ENCODE measurements around the gene HIP1R.

Gene HIP1R

DNA sequence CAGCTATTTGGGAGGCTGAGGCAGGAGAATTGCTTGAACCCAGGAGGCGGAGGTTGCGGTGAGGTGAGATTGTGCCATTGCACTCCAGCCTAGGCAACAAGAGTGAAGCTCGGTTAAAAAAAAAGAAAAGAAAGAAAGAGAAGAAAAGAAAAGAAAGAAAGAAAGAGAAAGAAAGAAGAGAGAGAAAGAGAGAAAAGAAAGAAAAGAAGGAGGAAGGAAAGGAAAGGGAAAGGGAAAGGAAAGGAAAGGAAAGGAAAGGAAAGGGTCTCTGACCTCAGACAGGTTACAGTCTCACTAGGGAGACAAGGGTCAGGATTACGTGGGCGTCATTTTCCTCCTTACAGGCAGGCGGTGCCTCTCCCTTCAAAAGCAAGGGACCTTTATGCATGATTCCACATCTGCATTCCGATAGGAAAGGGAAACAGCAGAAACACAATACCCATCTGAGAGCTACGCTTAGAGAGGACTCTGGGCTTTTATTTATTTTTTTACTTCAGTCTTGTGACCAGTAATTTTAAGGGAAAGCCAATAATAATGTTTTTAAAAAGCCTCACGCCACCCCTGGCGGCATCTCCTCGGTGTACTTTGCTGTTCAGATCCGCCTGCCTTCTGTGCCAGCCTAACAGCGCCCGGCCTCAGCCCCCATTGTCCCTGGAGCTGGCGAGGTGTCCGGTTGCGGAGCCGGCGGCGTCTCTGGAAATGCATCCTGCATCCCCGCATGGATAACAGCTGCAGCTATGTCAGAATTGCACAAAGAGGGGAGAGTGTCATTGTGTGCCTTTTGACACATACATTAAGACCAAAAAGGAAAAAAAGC is 945 bp upstream of the HIP1R start:
- DNase-seq (ENCODE audit: low read depth in 2 of 3, low spot score in 1 of 3) = no peak

DNA sequence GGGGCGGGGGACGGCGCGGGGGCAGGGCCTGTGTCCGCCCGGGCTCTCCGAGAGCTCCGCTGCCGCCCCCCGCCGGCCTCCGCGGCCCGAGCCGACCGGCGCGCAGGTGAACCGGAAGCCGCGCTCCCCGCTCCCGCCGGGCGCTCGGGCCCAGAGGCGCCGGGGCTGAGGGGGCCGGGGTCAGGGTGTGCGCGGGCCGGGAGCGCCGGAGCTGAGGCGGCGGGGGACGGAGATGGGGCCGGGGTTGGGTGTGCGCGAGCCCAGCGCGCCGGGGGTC is 431 bp downstream of the HIP1R start:
- peak in 1 of 3 donors; percentile 11 for DNase-seq (ENCODE audit: low read depth in 2 of 3, low spot score in 1 of 3)

DNA sequence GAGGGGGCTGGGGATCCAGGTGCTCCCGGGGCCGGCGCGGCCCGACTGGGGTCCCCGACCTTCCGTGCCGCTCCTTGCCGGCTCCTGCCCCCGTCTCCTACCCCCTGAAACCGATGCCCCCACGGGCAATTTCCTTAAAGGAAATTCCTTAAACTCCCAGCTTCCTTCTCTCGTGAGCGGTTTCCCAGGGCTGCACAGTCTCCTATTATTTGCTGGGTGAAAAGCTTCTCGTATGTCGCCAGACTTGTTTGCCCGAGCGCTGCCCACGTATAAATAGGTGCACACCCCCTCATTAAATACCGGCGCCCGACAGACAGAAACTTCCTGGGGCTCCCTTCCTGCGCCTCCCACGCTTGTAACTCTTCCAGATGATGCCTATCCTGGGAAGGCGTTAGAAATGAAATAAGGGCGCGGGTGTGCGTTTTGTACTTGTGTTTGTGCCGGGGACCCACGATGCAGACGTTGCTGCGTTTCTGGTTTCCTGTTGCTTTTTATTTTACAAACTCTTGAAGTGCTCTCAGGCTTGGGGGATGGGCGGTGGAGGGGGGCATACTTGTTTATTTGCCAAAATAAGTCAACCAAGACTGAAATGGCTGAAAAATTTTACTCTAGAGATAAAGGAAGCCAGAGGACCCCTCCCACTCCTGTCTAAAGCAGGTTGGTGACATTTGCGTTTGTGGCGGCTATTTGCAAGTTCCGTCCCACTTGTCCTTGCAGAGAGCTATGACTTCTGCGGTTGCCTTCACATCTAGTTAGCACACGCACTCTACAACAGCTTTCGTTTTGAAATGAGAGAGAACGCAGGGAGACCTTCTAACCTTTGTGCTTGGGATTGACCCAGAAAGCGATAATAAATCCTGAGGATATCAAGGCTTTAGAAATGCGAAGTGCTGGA is 1.0 kb downstream of the HIP1R start:
- peak in 1 of 3 donors; percentile 15 for DNase-seq (ENCODE audit: low read depth in 2 of 3, low spot score in 1 of 3)

DNA sequence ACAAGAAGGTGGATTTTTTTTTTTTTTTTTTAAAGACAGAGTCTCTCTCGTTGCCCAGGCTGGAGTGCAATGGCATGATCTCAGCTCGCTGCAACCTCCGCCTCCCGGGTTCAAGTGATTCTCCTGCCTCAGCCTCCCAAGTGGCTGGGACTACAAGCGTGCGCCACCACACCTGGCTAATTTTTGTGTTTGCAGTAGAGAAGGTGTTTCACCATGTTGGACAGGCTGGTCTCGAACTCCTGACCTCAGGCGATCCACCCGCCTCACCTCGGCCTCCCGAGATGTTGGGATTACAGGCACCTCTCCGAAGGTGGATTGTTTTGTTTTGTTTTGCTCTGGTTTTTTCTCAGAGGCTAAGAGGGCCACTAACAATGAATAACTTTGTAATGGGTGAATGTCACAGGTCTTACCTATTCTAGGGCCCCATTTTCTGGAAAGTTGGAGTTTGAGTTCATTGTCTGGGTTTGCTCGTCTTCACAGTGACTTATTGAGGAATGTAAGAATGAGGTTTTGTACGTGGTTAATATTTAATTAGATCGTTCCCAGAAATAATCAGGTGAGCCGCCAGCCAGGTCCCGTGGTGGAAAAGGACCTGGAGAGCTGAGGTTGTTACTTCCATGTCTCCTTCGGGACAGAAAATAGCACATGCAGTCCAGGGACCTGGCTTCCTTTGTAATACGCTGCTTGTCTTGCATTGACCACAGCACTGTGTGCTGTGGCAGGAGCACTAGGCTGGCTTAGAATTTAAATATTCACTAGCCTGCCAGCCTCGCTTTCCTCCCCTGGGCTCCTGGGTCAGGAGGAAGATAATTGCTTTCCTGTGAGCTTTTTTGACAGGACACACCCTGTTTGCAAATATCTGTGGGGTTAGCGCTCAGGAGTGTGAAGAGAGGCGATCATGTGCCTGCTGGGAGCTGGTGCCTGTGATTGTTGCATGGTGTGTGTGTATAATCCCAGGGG is 2.3 kb downstream of the HIP1R start:
- DNase-seq (ENCODE audit: low read depth in 2 of 3, low spot score in 1 of 3) = no peak

DNA sequence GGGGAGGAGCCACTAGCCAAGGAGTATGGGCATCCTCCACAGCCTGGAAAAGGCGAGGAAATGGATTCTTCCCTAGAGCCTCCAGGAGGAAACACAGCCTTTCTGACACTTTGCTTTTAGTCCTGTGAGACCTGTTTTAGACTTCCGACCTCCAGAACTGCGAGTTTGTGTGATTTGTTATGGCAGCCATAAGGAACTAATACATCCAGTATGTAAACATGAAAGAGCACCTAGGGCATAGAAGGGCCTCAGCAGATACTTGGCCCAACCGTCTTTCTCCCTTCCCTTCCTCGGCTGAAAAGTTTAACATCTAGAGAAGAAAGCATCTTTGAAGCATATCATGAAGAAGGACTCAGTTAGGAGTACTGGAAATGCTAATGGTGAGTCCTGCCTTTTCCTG is 3.6 kb downstream of the HIP1R start:
- DNase-seq (ENCODE audit: low read depth in 2 of 3, low spot score in 1 of 3) = no peak

DNA sequence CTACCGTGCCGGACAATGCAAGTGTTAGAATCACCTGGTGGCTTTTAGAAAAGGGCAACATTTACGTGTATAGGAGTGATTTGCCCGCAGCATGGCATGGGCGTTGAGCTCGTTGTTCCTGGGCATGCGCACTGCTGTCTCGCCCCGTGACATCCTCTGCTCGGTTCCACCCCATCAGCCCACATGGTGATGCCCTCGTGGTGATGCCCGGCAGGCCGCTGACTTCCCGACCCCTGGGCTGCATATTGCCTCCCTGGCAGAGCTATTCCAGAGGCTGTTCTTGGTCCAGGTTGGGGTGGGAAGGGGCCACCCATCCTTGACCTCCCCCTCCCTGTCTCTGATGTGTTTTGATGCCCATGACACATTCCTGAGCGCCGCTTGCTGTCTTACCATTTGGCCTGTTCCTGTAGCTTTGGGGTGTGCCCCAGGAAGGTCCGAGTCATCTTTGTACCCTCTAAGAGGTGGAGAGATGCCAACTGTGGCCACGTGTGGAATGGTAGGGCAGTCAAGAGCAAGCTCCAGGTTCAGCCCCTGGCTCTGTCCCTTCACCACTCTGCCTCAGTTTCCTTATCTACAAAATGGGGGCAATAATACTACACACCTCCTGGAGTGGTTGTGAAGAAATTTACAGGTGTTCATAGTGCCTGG is 4.8 kb downstream of the HIP1R start:
- DNase-seq (ENCODE audit: low read depth in 2 of 3, low spot score in 1 of 3) = no peak

DNA sequence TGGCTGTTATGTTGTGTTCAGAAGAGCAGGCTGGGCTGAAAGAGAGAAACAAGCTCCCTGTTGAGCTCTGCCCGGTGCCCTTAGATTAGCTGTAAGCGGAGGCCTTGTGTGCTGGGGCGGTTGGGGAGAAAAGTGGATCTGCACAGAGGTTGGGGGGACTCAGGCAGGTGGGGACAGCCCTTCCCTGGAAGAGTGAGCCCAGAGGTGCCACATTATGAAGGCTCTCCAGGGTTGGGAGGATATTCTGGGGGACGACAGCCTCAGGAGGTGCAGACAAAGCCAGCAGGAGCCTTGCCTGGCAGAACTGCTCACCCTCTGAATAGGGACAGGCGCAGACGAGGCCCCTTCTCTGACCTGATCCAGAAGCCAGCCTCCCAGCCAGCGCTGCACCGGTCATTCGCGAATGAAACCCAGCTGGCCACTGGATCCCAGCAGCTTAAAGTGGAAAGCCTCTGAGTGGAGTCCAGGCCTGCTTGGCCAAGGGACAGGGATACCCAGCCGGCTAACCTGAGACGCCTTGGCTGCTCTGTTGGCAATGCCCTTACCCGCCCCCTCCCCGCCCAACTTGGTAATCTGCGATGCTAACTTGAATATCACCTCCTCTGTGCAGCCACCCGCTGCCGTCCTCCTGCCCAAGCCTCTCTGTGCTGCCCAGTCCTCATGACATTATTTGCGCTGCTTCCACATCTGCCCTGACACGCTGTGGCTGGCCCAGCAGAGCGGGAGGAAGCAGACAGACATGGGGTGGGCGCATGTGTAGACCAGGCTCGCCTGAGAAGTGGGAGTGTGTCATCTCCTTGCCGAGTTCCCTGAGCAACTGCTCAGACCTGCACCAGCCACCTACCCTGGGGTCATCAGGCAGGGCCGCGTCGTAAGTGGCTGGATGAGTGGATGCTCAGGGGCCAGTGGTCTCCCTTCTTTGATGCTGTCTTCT is 5.6 kb downstream of the HIP1R start:
- no peak for DNase-seq (ENCODE audit: low read depth in 2 of 3, low spot score in 1 of 3)

DNA sequence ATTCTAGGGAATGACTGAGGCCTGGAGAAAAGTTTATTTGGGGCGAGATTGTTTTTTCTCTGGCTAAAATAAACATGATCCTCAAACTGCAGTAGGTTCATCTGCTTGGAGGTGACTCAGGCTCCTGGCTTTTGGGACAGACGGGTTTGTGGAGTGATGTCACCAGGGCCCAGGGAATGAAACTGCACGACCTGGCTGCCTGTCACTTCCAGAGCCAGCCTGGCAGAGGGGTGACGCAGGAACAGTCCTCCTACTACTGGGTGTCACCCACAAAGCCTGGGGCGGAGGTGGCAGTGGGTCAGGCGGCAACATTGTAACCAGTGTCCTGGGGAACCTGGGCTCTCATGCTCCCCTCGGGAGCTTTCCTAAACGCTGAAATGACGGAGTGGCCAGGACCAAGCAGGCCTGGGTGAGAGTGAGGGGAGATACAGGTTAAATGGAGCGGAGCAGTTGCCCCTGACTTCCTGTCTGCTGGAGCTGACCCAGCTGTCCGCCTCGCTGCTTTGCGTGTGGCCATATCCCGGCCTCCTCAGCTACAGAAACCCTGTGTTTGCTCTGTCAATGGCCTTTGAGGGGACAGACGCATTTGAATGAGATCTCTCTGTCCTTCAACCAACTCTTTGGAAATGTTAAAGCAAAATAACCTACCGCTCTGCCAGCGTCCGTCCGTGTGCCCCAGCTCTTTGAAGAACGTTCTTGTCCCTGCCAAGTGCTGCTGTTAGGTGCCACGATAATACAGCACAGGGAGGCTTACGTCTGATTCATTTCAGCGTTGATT is 6.5 kb downstream of the HIP1R start:
- no peak for DNase-seq (ENCODE audit: low read depth in 2 of 3, low spot score in 1 of 3)

DNA sequence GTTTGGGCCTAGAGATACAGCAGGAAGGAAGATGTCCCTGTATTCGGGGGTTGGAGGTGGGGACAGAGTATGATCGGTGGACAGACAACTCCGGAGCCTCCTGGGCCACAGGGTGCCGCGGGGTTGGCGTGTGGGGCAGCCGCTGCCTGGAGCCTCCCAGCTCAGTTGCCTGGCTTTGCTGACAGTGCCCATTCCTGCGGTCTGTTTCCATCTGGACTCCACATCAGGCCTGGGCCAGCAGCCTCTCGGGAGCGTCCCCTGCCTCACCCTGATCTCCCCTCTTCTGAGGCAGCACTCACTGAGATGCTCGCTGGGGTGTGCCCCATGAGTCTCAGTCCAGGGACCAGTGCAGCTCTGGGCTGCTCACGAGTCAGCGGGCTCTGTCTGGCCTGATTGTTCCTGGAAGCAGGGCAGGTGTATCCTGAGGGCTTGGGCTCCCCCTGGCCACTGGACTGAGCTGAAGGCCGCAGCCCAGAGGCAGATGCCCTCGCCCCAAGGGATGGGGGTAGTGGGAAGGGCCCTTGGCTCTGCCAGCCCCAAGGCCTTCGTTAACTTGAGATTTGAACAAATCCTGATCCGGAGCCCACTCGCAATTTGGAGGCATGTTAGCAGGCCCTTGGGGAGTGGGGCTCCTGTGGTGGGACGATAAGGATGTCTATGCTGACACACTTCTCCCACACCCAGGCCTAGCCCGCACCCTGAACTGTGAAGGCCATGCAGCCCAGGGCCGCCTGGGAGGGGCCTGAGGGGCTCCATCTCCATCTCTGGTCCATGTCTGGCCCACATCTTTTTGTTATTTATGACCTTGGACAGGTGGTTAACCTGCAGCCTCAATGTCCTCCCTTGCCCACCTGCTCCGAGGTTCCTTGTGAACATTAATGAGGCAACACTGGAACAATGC is 7.5 kb downstream of the HIP1R start:
- no peak for DNase-seq (ENCODE audit: low read depth in 2 of 3, low spot score in 1 of 3)

DNA sequence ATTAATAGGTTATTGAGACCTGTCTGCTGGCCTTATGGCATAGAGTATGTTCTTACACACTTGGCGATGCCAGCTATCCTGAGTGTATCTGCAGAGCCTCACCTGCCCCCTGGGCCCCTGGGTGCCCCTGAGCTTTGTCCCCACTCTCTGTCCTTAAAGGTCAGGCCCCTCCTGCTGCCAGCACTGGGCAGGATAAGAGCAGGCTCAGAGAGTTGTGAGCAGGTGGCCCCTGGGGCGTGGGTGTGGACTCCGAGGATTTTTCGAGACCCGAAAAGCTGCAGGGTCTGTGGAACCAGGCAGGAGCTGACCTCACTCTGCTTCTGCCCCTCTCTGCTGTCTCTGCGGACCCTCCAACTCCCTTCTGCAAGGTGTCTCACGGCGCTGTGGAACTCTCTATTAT is 8.2 kb downstream of the HIP1R start:
- DNase-seq (ENCODE audit: low read depth in 2 of 3, low spot score in 1 of 3) = no peak

DNA sequence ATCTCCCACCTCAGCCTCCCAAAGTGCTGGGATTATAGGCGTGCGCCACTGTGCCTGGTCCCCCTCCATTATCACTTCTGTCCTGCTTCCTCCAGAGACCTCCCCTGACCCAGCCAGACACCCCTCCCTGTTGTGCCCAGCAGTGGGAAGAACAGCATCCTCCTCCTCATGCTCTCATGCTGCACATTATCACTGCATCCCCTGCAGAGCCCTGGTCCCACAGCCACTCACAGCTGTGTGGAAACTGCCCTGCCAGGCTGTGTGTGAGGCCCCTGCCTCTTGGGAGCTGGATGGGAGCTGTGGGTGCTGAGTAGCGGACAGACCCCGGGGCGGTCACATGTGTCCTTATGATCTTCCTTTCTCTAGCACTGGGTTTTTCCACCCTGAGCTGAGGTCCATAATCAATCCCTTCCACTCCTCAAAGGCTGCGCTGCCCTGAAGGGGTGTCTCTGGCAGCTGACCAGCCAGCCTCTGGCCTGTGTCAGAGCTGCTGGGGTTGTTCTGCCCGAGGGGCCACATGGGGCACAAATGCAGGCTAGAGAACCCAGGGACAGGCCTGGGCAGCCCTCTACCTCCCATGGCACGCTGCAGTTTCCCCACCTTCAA is 9.2 kb downstream of the HIP1R start:
- no peak for DNase-seq (ENCODE audit: low read depth in 2 of 3, low spot score in 1 of 3)

DNA sequence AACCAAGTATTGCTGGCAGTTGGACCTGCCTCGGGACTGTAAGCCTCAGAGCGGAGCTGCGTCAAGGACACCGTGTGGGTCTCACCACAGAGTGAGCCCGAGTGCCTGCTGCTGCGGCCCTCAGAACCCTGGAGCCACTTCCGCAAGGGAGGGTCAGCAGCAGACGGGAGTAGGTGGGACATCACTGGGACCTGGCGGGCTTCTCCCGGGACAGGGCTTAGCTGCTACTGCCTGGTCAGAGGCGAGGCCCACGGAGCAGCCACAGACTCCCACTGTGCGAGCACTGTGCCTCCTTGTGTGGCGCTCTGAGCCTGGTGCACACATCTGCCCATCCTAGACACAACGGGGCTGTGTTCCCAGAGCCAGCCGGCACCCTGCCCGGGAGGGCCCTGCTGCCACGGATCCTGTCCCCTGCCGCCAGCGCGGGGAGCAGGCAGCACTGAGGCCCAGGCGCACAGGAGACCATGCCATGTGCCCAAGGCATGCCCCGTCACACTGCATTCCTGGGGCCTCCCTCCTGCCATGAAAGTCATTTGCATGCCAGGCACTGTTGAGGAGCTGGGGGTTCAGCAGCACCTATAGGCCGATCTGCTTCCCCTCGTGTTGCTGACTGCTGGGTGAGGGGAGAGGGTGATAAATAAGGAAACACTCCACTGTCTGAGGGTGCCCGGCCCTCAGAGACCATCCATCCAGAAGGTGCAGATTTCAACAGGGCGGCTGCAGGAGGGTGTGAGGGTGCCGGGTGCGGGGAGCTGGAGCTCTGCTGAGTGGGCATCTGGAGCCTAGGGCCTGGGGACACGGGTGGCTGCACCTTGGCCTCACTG is 10.0 kb downstream of the HIP1R start:
- DNase-seq (ENCODE audit: low read depth in 2 of 3, low spot score in 1 of 3) = no peak

DNA sequence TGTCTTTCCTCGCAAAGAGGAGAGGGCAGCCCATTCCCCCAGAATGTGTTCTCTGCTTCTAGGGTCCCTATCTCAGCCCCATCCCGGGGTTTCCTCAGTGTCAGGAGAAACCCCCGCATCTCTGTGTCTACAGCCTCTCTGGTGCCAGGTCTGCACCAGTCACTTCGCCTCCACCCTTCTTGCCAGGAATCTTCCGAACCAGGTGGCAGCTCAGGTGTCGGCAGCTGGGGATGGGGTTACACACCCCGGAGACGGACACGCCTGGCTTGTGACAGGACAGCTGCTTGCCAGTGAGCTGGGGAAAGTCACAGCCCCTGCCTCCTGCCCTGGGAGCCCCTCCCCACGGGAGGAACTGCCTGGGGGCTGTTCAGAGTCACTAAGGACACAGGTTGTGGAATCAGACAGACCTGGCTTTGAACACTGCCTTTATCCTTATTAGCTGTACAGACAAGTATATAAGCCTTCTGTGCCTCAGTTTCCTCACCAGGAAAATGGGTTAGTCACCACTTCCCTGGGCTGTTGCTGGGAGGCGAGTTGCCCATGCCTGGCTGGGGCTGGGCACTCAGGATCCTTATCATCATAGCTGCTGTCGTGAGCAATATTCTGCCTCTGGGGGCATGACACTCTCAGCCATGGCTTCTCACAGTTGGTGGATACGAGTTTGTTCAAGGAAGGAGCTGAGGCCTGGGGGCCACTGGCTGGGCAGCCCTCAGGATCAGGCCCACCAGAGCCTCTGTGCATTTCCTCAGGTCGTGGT is 10.8 kb downstream of the HIP1R start:
- DNase-seq (ENCODE audit: low read depth in 2 of 3, low spot score in 1 of 3) = no peak

DNA sequence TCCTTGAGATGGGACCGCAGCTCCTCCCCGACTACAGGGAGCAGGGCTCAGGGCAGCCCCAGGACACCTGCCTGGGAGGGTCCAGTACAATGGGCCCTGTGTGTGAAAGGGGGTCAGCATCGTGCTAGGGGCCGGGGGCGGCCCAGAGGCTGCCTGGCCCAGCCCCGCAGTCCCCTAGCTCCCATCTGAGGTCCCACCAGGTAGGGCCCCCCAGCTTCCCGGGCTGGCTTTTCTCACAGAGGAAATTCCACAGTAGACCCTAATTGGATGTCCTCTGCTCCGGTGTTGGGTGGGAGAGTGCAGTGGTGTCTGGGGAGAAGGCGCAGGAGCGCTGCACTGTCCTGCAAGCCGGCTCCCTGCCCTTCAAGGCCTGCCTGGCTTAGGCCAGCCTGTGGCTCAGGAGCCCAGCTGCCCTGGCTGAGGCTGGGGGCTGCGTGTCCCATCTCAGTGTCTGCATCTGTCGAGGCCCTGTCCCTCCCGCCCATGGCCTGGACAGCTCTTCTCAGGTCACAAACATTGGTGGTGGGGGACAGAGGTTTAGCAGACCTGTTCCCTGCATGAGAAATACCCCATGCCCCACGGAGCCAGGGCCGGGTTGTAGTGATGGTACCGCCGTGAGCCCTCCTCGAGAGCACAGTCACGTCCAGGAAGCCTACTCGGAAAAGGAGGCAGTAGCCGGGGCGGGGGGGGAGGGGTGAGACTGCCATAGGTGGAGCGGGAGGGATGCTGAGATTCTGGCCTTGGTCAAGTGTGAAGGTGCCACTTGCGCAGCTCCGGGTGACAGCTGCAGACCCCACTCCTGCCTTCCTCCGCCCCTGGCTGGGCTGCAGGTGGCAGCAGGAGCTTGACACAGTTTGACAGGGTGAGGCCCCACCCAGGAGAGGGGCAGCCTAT is 11.6 kb downstream of the HIP1R start:
- no peak for DNase-seq (ENCODE audit: low read depth in 2 of 3, low spot score in 1 of 3)

DNA sequence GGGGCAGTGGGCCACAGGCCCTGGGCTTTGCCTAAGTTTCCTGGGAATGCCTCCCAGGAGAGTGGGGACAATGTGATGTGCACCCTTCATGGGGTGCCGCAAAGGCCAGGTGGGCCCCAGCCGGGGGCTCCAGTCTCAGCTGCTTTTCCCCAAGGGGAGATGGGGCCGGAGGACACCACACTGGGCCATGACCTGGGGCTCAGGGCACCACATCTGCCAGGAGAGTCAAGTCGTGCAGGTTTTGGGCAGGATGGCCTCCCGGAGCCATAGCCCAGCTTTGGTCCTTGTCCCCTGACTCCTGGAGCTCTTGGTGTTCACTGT is 12.2 kb downstream of the HIP1R start:
- DNase-seq (ENCODE audit: low read depth in 2 of 3, low spot score in 1 of 3) = no peak

Data from stimulated activated CD4-positive, alpha-beta T cell treated with anti-CD3 and anti-CD28 coated beads, Interleukin-12 subunit alpha, Interleukin-12 subunit beta, amount 100 ng/mL, for 48 hours (primary cell).